Astrocyte of the hippocampus (primary cell): ENCODE measurements around the gene ZDHHC20.
"Not testable (repeated sequence)": the region's sequence is repeated elsewhere in the genome, so short reads cannot be mapped to it uniquely, and the experiment has no call there.

Source experiments
- DNase-seq: peaks from one replicate; pipeline ENCODE4 v3.0.0; 2011; ENCODE audit warnings: low read depth, low spot score

The ZDHHC20 gene

GRCh38 chr13:21435687-21436151, 23.4 kb downstream of the ZDHHC20 start:
- DNase-seq: peak; percentile 72

GRCh38 chr13:21435231-21435630, 23.9 kb downstream of the ZDHHC20 start:
- DNase-seq: no peak

GRCh38 chr13:21434588-21434987, 24.5 kb downstream of the ZDHHC20 start:
- no peak for DNase-seq

GRCh38 chr13:21429211-21429610, 29.9 kb downstream of the ZDHHC20 start:
- no peak for DNase-seq

- no peak for DNase-seq
These were observed 31.4 kb downstream of the ZDHHC20 start for GRCh38 chr13:21427741-21428140.

- DNase-seq: no peak
These were observed 32.9 kb downstream of the ZDHHC20 start for GRCh38 chr13:21426238-21426637.

- peak; percentile 40 for DNase-seq
These were observed 38.4 kb downstream of the ZDHHC20 start for GRCh38 chr13:21420706-21421105.

GRCh38 chr13:21413013-21413412, 46.1 kb downstream of the ZDHHC20 start:
- DNase-seq: no peak

- peak; percentile 49 for DNase-seq
These were observed 48.6 kb downstream of the ZDHHC20 start for GRCh38 chr13:21410453-21410852.

- DNase-seq: no peak
These were observed 53.8 kb downstream of the ZDHHC20 start for GRCh38 chr13:21405309-21405708.

GRCh38 chr13:21402586-21403307, 56.4 kb downstream of the ZDHHC20 start:
- DNase-seq: peak; percentile 11

GRCh38 chr13:21399741-21400140, 59.4 kb downstream of the ZDHHC20 start:
- DNase-seq: no peak

- no peak for DNase-seq
These were observed 63.1 kb downstream of the ZDHHC20 start for GRCh38 chr13:21395953-21396352.

GRCh38 chr13:21389124-21389523, 70.0 kb downstream of the ZDHHC20 start:
- no peak for DNase-seq

GRCh38 chr13:21385710-21386109, 73.4 kb downstream of the ZDHHC20 start:
- DNase-seq: no peak

GRCh38 chr13:21383090-21383489, 76.0 kb downstream of the ZDHHC20 start:
- no peak for DNase-seq

- not testable (repeated sequence) for DNase-seq
These were observed 81.8 kb downstream of the ZDHHC20 start for GRCh38 chr13:21376998-21377985.

- DNase-seq: no peak
These were observed 86.6 kb downstream of the ZDHHC20 start for GRCh38 chr13:21372530-21372929.

- no peak for DNase-seq
These were observed 88.1 kb downstream of the ZDHHC20 start for GRCh38 chr13:21371011-21371410.

- DNase-seq: no peak
These were observed 93.5 kb downstream of the ZDHHC20 start for GRCh38 chr13:21365574-21365973.

- DNase-seq: no peak
These were observed 94.2 kb downstream of the ZDHHC20 start for GRCh38 chr13:21364916-21365315.

- no peak for DNase-seq
These were observed 94.7 kb downstream of the ZDHHC20 start for GRCh38 chr13:21364357-21364756.
